ENCODE measurements around the gene GLMN. TPM values are rescaled to one million over a fixed set of nuclear protein-coding genes. Genes with fewer than 3 reads are reported as not detected.

GLMN gene
- total RNA-seq, 4 donors from 2014 or later = 15.2 to 18.8 (median 17.0) TPM

GRCh38 chr1:92324784-92325183, 26.0 kb upstream of the GLMN start:
- no peak for TF ChIP-seq CTCF (IDR thresholded peaks at IDR 0.05)
- H3K27me3 ChIP-seq = no peaks in the 10 kb centered on the region
- H3K4me3 ChIP-seq (replicated peaks in 1 of 3) = no peak overlapping the region
- H3K9me3 ChIP-seq = no peaks in the 10 kb centered on the region
- no peak for DNase-seq
- no peaks in the 10 kb centered on the region for H3K4me1 ChIP-seq
- peaks cover 10 to 28% of the 10 kb centered on the region in 2 donors for H3K36me3 ChIP-seq
- no peak overlapping the region for H3K27ac ChIP-seq
- intact Hi-C loops (cut with DNase I) = no loop called here

- no peak overlapping the region for H3K27ac ChIP-seq
- intact Hi-C loops (cut with DNase I) = no loop called here
- H3K36me3 ChIP-seq = peaks cover 10 to 28% of the 10 kb centered on the region in 2 donors
- H3K27me3 ChIP-seq = no peaks in the 10 kb centered on the region
- H3K4me3 ChIP-seq (replicated peaks in 1 of 3) = no peak overlapping the region
- no peak for TF ChIP-seq POLR2A (IDR thresholded peaks at IDR 0.05)
- TF ChIP-seq CTCF (IDR thresholded peaks at IDR 0.05) = no peak
- no peak for DNase-seq
- H3K4me1 ChIP-seq = no peaks in the 10 kb centered on the region
- 94 to 96% methylated on average over 7 of the region's 7 CpGs for WGBS, 2 donors
- no peaks in the 10 kb centered on the region for H3K9me3 ChIP-seq
These were observed 25.0 kb upstream of the GLMN start for GRCh38 chr1:92323473-92324453.

GRCh38 chr1:92317836-92318493, 19.2 kb upstream of the GLMN start:
- 72 to 73% methylated on average over 3 of the region's 3 CpGs for WGBS, 2 donors
- intact Hi-C loops (cut with DNase I) = no loop called here
- Histone ChIP-seq H3K4me1 (no peaks in the 10 kb centered on the region), H3K9me3 (no peaks in the 10 kb centered on the region), H3K4me3 (replicated peaks in 1 of 3) (no peak overlapping the region), H3K27ac (no peak overlapping the region), H3K27me3 (no peaks in the 10 kb centered on the region), H3K36me3 (peaks cover 0 to 8% of the 10 kb centered on the region in 2 donors)
- DNase-seq = no peak
- TF ChIP-seq POLR2A (IDR thresholded peaks at IDR 0.05) (no peak), CTCF (IDR thresholded peaks at IDR 0.05) (no peak)

- Histone ChIP-seq H3K36me3 (peaks cover 0 to 8% of the 10 kb centered on the region in 2 donors), H3K27me3 (no peaks in the 10 kb centered on the region), H3K9me3 (no peaks in the 10 kb centered on the region), H3K4me1 (no peaks in the 10 kb centered on the region), H3K27ac (no peak overlapping the region), H3K4me3 (replicated peaks in 1 of 3) (no peak overlapping the region)
- intact Hi-C loops (cut with DNase I) = no loop called here
- no peak for DNase-seq
- WGBS, 2 donors = 84 to 90% methylated on average over 6 of the region's 6 CpGs
- no peak for TF ChIP-seq CTCF (IDR thresholded peaks at IDR 0.05)
- no peak for TF ChIP-seq POLR2A (IDR thresholded peaks at IDR 0.05)
These were observed 17.2 kb upstream of the GLMN start for GRCh38 chr1:92315766-92316599.

All from thyroid gland (tissue), 4 donors.